ENCODE data around the gene AURKAIP1.

- TF ChIP-seq REST (IDR thresholded peaks at IDR 0.05; ENCODE audit: insufficient read depth in 1 of 2, low read depth in 2 of 2, low read length in 2 of 2) = no peak
- TF ChIP-seq TAF1 (IDR thresholded peaks at IDR 0.05; ENCODE audit: borderline replicate concordance, insufficient read depth, low read length) = no peak
- no peak for TF ChIP-seq FOXP2 (optimal IDR thresholded peaks at IDR 0.05; ENCODE audit: borderline replicate concordance, extremely low read depth, extremely low read length, insufficient read depth)
- no peak for TF ChIP-seq POLR2AphosphoS5 (IDR thresholded peaks at IDR 0.05; ENCODE audit: low read depth, low read length)
- no peak for TF ChIP-seq SIN3A (IDR thresholded peaks at IDR 0.05; ENCODE audit: borderline replicate concordance, insufficient read depth, low read length)
Observed at GRCh38 chr1:1342584-1343115, 32.4 kb downstream of the AURKAIP1 start.

Data from PFSK-1 (cell line).